Neural progenitor cell (in vitro differentiated cells): Measurements from ENCODE around the gene PDE3B.

ENCODE experiments used
- CTCF ChIP-seq: fragments of 200-600 bp; sonication (generic); IDR thresholded peaks from 2 replicates; pipeline ENCODE4 v1.5.1; 2017; ENCODE audit warnings: antibody characterized with exemption, mild to moderate bottlenecking
- EZH2 ChIP-seq: fragments of 200-600 bp; sonication (generic); IDR thresholded peaks from 2 replicates; pipeline ENCODE4 v1.6.1; 2017; ENCODE audit warnings: antibody characterized with exemption, mild to moderate bottlenecking, moderate library complexity

GRCh38 chr11:14907411-14908213 is 264.0 kb downstream of the PDE3B start:
- TF ChIP-seq CTCF (peak; percentile 83), EZH2 (no peak)
